HG03064 (cell line): ENCODE data around the gene OR2T33.
A peak's percentile ranks its signal among the peaks of the same experiment; 100 is the strongest.
"Not testable (repeated sequence)": the region's sequence is repeated elsewhere in the genome, so short reads cannot be mapped to it uniquely, and the experiment has no call there.

ENCODE experiments used
- ATAC-seq: cut with Tn5 transposase; IDR thresholded peaks from one replicate; pipeline ENCODE4 v1.9.1; 2021; ENCODE audit warnings: low read depth; ENCODE audit not compliant: unreplicated experiment

Gene OR2T33, protein sequence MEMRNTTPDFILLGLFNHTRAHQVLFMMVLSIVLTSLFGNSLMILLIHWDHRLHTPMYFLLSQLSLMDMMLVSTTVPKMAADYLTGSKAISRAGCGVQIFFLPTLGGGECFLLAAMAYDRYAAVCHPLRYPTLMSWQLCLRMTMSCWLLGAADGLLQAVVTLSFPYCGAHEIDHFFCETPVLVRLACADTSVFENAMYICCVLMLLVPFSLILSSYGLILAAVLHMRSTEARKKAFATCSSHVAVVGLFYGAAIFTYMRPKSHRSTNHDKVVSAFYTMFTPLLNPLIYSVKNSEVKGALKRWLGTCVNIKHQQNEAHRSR

DNA sequence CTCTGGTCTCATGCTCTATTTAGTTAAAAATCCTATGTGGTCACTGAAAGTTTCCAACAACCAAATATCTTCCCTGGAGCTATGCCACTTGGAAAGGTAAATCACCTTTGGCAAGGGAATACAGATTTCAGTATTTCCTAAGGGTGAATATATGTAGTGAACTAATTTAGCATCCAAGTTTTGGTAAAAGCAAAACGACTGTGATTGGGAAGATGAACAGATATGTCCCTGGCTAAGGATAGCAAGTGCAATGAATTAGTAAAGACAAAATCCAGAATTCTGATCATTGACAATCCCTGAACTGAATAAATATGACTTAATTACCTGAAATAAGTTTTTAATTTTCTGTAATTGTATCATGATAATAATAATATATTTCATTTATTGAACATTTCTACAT is at the start of gene OR2T33:
Gene OR2T33, minus strand, starts transcription at position 101 of the 400 bp plus-strand sequence. CDS start 4,162 bp downstream, outside the sequence.
- no peak for ATAC-seq

DNA sequence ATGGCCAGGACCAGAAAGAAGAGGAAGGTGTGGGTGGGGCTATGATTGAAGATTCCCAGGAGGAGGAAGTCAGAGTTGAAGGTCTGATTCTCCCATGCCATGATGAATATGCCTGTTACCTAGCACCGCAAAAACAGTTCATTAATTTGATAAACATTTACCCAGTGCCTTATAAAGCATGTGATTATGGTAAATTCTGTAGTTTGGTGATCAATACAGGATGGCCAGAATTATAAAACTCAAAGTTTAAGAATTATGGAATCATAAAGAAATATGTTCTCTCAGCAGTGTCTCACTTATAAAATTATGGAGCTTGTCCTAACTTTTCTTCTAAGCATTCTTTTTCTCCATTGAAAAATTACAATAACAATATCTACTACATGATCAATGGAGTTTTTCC is 46.7 kb upstream of the OR2T33 start, which contains the start of gene OR2M7:
Gene OR2M7, minus strand, starts transcription at position 101 of the 400 bp plus-strand sequence. Its CDS starts 0 bp downstream, at position 101.
- no peak for ATAC-seq

DNA sequence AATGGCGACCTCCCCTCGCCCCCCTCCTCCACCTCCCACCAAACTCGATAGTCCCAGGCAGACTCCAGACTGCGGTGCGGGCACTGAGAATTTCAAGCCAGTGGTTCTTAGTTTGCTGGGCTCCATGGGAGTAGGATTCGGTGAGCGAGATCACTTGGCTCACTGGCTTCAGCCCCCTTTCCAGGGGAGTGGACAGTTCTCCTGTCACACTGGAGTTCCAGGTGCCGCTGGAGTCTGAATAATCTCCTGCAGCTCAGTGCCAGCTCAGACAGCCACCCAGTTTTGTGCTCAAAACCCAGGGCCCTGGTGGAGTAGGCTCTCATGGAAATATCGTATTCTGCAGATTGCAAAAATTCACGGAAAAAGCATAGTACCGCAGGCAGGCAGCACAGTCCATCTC is 39.0 kb upstream of the OR2T33 start:
- no peak for ATAC-seq

DNA sequence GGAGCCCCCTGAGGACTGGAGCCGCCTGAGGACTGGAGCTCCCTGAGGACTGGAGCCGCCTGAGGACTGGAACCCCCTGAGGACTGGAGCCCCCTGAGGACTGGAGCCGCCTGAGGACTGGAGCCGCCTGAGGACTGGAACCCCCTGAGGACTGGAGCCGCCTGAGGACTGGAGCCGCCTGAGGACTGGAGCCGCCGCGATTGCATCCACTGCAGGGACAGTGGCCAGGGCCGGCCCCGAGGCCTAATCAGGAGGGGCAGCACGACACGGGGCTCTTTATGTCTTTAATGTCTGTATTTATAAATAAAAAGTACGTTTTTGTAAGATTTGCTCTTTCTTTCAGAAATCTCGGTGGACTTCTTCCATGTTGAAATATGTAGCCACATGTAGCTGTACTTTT is 29.0 kb upstream of the OR2T33 start:
- not testable (repeated sequence) for ATAC-seq

DNA sequence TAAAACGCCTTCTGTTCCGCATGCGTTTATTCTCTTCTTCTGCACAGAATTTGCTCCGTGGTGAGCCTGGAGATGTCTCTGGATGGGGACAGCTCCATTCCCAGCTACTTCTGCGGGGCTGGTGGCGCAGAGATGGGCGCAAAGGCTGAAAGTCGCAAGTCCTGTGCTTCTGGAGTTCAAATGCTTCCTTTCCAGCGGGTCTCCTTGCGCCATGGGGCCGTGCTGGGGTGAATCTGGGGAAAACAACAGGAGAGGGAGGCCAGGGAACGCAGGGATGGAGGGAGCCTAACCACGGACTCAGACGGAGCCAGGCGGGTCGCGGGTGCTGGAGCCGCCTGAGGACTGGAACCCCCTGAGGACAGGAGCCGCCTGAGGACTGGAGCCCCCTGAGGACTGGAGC is 28.3 kb upstream of the OR2T33 start:
- no peak for ATAC-seq

DNA sequence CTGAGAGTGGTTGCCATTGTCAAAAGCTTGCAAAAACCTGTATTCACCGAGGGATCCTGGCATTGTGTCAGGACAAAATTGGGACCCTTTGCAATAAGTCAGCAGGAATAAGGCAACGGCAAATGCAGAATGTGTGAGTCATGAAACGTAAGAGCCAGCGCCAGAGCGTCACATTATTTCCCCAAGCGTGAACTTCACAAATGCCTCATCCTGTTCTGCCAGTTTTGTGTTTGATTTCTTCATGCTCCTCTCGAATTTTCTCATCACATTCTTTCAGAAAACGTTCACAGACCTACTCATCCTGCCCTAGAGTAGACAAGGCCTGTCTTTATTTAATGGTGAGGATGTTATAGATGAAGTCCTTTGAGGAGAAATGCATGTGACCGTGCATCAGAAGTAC is 27.9 kb upstream of the OR2T33 start:
- ATAC-seq = not testable (repeated sequence)

DNA sequence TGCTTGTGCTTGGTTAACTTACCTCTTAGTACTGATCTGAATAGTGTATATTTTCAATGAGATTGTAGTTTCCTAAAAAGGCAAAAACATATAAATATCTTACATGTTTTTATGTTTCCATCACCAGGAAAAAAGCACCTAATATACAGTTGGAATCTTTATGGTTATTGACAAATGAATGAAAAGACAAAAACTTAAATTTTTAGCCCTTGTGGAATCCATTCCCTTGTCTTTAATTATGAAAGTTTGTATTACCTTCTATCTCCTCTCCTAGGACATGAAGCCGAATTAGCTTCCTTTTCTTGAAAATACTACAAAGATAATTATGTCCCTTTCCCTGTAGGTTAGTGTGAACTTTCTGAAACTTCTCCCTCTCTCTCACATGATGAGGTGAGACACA is 25.5 kb upstream of the OR2T33 start, which contains the start of gene OR2T12:
Gene OR2T12, minus strand, starts transcription at position 101 of the 400 bp plus-strand sequence. CDS start 7,846 bp downstream, outside the sequence.
- no peak for ATAC-seq

DNA sequence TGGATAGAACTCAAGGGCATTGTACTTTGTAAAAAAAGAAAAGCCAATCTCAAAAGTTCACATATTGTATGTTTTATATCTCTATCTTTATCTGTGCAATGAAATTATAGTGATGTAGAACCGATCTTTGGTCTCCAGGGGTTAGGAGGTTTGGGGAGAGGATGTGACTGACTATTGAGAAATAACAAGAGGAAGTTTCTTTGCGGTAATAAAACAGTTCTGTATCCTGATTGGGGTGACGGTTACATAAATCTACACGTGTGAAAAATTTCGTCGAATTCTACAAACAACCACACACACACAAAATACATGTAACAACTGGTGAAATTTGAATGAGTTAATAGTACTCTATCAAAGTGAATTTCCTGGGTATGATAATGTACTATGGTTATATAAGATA is 10.6 kb upstream of the OR2T33 start:
- no peak for ATAC-seq

DNA sequence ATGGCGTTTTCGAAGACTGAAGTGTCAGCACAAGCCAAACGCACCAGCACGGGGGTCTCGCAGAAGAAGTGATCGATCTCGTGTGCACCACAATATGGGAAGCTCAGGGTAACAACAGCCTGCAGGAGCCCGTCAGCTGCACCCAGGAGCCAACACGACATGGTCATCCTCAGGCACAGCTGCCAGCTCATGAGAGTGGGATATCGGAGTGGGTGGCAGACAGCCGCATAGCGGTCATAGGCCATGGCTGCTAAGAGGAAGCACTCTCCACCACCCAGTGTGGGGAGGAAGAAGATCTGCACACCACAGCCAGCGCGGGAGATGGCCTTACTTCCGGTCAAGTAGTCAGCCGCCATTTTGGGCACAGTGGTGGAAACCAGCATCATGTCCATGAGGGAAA is 4.6 kb downstream of the OR2T33 start:
- not testable (repeated sequence) for ATAC-seq

DNA sequence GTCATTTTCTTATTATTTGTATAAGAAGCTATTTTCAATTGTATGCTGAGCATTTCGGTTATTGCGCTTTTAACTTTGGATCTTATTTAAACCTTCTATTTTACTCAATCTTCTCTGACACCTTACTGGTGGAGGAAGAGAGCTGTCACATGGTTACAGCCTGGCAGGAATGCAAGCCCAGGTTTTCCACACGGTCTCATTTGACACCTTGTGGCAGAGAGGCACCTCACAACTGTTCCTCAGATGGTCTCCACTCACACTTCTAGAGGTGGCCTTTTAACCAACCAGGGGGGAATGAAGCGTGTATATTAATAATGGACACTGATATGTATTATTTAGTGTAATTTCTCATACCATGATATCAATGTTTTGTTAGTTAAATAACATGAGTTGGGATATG is 9.6 kb downstream of the OR2T33 start:
- ATAC-seq = no peak

DNA sequence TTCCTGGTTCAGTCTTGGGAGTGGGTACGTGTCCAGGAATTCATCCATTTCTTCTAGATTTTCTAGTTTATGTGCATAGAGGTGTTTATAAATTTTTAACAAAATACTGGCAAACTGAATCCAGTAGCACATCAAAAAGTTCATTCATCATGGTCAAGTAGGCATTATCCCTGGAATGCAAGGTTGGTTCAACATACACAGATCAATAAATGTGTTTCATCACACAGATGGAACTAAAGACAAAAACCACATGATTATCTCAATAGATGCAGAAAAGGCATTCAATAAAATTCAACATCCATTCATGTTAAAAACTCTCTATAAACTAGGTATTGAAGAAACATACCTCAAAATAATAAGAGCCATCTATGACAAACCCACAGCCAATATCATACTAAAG is 18.5 kb downstream of the OR2T33 start:
- ATAC-seq = not testable (repeated sequence)

DNA sequence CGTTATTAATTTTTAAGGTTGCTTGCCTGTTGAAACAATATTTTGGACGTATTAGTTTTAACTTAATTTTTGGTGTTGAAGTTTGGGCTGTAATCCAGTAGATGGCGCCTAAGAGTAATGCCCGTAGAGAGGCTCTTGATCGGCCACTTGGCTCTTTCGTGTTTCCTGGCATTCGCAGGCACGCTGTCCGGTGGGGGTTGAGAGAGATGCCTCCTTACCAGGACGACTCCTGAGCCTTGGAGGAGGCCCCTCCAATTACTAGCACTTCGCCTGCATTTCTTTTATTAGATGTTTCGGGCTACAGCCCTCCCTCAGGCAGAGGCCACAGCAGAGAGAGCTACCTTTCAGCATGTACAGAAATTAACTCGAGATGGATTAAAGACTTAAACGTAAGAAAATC is 34.6 kb downstream of the OR2T33 start:
- ATAC-seq = peak; percentile 72

DNA sequence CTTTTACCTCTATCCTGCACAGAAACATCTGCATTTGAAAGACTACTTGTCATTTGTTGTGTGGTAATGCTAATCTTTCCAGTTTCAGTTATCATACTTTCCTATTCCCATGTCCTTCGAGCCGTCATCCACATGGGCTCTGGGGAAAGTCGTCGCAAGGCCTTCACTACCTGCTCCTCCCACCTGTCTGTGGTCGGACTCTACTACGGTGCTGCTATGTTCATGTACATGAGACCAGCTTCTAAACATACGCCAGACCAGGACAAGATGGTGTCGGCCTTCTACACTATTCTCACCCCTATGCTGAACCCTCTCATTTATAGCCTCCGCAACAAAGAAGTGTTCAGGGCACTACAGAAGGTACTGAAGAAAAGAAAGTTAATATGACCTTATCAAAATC is 38.3 kb downstream of the OR2T33 start:
- ATAC-seq = no peak

DNA sequence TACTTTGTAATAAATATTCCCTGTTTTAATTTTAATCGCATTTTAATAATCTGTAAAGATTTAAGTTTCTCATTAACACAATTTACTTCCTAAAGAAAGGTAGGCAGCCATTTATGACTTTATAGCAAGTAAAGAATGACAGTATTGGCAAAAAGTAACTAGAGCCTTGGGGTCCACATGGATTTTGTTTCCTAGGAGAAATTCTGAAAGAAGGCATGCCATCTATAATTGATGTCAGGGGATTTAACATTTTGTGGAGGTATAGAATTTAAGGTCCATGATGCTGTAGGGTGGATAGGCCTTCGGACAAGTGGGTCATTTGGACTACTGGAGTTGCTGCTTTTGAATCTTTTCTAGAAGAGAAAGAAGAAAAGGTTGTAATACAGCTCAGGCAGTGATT is 46.7 kb downstream of the OR2T33 start, which contains the start of gene OR2M4:
Gene OR2M4, plus strand, starts transcription at position 301 of the 400 bp plus-strand sequence. CDS start 7,512 bp downstream, outside the sequence.
- no peak for ATAC-seq

DNA sequence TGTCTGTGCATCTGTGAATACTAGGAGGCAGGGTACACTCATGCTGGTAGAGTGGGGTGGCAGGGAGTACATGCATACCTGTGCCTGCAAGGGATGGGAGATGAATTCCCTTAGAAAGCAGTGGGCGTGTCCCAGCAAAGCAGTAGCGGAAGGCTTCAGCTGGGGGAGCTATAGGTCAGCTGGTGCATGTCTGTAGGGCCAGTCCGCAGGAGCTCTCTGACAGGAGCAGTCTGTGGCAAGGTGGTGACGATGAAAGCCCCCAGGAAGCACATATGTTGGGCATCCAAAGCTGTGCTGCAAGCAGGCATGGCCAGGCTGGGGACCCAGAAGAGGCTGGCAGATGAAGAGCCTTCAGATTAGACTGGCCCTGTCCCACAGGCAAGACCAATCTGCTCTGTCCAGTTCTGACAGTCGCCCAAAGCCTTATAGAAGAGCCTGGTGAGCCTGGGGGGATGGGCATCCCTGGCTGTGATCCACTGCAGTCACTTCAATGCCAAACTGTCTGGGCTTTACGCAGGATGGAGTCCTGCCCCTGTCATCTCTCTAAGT is 48.3 kb downstream of the OR2T33 start:
- ATAC-seq = no peak

DNA sequence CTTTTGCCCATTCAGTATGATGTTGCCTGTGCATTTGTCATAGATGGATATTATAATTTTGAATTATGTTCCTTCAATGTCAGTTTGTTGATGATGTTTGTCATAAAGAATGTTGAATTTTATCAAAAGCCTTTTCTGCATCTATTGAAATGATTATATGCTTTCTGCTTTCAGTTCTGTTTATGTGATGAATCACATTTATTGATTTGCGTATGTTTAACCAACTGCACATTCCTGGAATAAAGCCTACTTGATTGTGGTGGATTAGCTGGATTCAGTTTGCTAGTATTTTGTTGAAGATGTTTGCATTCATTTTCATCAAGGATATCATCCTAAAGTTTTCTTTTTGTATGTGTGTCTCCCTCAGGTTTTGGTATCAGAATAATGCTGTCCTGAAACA is 52.2 kb downstream of the OR2T33 start:
- no peak for ATAC-seq
